ENCODE data around the gene FUT9. TPM values are rescaled to one million over a fixed set of nuclear protein-coding genes. Genes with fewer than 3 reads are reported as not detected.

Gene FUT9
- total RNA-seq, 1 donor = not detected

GRCh38 chr6:96016334-96017069, 728 bp downstream of the FUT9 start:
- no peak for DNase-seq (ENCODE audit: low read depth)
- TF ChIP-seq CTCF (IDR thresholded peaks at IDR 0.05; ENCODE audit: insufficient read depth, low read depth, low read length) = no peak
- no peak overlapping the region for H3K4me3 ChIP-seq (ENCODE audit: low read depth, low read length)

DNA sequence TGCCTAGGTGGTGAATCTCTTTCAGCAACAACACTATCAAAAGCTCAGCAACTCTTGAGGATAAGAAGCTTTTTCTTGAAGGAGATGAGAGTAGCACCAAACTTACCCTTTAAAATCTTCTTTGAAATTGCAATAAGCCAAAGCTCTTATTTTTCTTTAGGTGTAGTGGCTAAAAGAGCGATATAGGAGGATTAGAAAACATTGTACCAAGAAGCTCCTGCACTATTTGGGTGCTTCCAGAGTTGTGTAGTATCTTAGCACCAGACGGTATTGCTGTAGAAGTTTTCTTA, 1.2 kb downstream of the FUT9 start:
- DNase-seq (ENCODE audit: low read depth) = no peak
- no peak for TF ChIP-seq CTCF (IDR thresholded peaks at IDR 0.05; ENCODE audit: insufficient read depth, low read depth, low read length)
- H3K4me3 ChIP-seq (ENCODE audit: low read depth, low read length) = no peak overlapping the region

DNA sequence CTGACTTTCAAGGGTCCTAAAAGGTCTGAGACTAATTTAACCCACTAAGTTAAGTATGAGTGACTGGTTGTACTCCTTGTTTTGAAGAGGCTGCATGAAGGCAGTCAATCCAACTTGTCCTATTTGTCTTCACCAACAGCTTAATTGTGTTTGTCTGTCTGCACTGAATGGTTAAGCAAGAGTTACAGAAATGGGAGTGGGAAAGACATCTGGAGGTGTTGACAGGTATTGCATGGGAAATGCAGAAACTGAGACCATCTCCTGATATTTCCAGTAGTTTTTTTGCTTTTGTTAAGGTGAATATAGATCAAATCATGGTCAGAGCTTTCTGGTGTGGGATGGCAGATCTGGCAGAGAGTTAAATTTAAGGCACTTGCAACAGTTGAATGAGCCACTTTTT, 6.5 kb downstream of the FUT9 start:
- TF ChIP-seq CTCF (IDR thresholded peaks at IDR 0.05; ENCODE audit: insufficient read depth, low read depth, low read length) = no peak
- DNase-seq (ENCODE audit: low read depth) = no peak
- no peak overlapping the region for H3K4me3 ChIP-seq (ENCODE audit: low read depth, low read length)

DNA sequence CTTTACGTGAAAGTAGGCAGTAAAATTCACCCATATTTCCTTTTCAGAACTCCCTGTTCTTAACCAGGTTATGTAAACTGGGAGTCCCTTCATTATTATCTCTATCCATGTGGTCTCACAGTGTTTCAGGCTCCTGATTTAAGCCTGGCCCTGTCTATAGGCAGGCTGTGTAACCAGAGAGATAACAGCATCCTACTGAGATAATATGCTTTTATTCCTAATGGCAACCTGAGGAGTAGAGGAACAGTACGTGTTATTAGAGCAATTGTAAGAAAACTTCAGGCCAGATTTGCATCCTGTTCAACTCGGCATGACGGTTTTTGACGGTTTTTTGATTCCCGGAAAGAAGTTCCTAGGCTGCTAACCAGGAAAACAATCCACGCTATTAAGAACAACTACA, 16.9 kb downstream of the FUT9 start:
- H3K4me3 ChIP-seq (ENCODE audit: low read depth, low read length) = no peak overlapping the region
- DNase-seq (ENCODE audit: low read depth) = no peak
- no peak for TF ChIP-seq CTCF (IDR thresholded peaks at IDR 0.05; ENCODE audit: insufficient read depth, low read depth, low read length)

GRCh38 chr6:96051555-96051954, 35.8 kb downstream of the FUT9 start:
- no peak overlapping the region for H3K4me3 ChIP-seq (ENCODE audit: low read depth, low read length)
- DNase-seq (ENCODE audit: low read depth) = no peak
- TF ChIP-seq CTCF (IDR thresholded peaks at IDR 0.05; ENCODE audit: insufficient read depth, low read depth, low read length) = no peak

- H3K4me3 ChIP-seq (ENCODE audit: low read depth, low read length) = no peak overlapping the region
- no peak for DNase-seq (ENCODE audit: low read depth)
- no peak for TF ChIP-seq CTCF (IDR thresholded peaks at IDR 0.05; ENCODE audit: insufficient read depth, low read depth, low read length)
Observed at GRCh38 chr6:96058082-96058481, 42.3 kb downstream of the FUT9 start.

- TF ChIP-seq CTCF (IDR thresholded peaks at IDR 0.05; ENCODE audit: insufficient read depth, low read depth, low read length) = no peak
- H3K4me3 ChIP-seq (ENCODE audit: low read depth, low read length) = no peak overlapping the region
- DNase-seq (ENCODE audit: low read depth) = no peak
Observed at GRCh38 chr6:96059586-96059985, 43.8 kb downstream of the FUT9 start.
